Measurements from ENCODE around the gene DSPP. TPM values are rescaled to one million over a fixed set of nuclear protein-coding genes. Genes with fewer than 3 reads are reported as not detected.

The DSPP gene
- polyA plus RNA-seq, 1 of the 3 experiments (the other 2 are of a cell fraction) = not detected

DNA sequence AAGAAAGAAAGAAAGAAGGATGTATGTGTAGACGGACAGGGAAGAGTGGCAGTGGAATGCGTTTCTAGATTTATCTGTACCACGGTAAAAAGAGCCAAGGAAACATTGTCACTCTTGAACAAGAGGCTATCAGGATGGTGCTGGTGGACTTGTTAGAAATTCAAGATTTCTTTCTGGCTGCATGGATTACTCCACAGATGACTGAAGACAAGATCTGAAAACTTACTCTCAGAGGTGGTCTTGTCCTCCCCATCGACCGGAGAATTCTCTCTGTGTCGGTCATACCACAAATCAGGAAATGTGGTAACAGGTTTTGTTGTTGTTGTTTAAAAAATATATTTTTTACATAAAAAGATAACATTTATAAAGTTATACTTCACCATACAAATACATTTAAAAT lies 11.8 kb downstream of the DSPP start:
- Histone ChIP-seq H3K79me2 (ENCODE audit: insufficient read depth) (no peaks in the 10 kb centered on the region), H3K27me3 (ENCODE audit: insufficient read depth) (no peaks in the 10 kb centered on the region; the same call in 1 of the 2 replicates), H3K4me2 (no peak overlapping the region), H3K36me3 (replicated peaks in 1 of 2; ENCODE audit: control insufficient read depth in 1 of 2, insufficient read depth in 2 of 2, low read length in 1 of 2) (no peaks in the 10 kb centered on the region), H3K4me1 (ENCODE audit: control insufficient read depth in 1 of 2, insufficient read depth in 2 of 2, low read depth in 1 of 2, low read length in 1 of 2) (no peaks in the 10 kb centered on the region), H3F3A (replicated peaks; ENCODE audit: insufficient read depth) (no peaks in the 10 kb centered on the region), H3K9ac (no peak overlapping the region), H3K9me2 (no peaks in the 10 kb centered on the region), H4K20me1 (ENCODE audit: insufficient read depth) (no peaks in the 10 kb centered on the region), H3K9me3 (no peaks in the 10 kb centered on the region), H2AFZ (ENCODE audit: low read depth) (no peak overlapping the region), H3K4me3 (ENCODE audit: low read depth in 2 of 2, low read length in 1 of 2) (no peak overlapping the region), H3K27ac (ENCODE audit: low read depth in 2 of 2, low read length in 1 of 2) (no peak overlapping the region)
- TF ChIP-seq GABPA (IDR thresholded peaks at IDR 0.05; ENCODE audit: low read depth) (no peak), IRF3 (IDR thresholded peaks at IDR 0.05; ENCODE audit: low read depth, low read length) (no peak), RXRA (IDR thresholded peaks at IDR 0.05; ENCODE audit: borderline replicate concordance, low read depth) (no peak), CHD2 (IDR thresholded peaks at IDR 0.05; ENCODE audit: low read length, partially characterized antibody) (no peak), RCOR1 (IDR thresholded peaks at IDR 0.05; ENCODE audit: low read length) (no peak), RFX5 (IDR thresholded peaks at IDR 0.05; ENCODE audit: low read length) (no peak), TCF12 (IDR thresholded peaks at IDR 0.05) (no peak), EP300 (IDR thresholded peaks at IDR 0.05; ENCODE audit: borderline replicate concordance in 1 of 2, low read depth in 1 of 2, low read length in 1 of 2) (no peak), TEAD4 (IDR thresholded peaks at IDR 0.05; ENCODE audit: borderline replicate concordance, insufficient read depth) (no peak)
- TF ChIP-seq, protein P1, sequence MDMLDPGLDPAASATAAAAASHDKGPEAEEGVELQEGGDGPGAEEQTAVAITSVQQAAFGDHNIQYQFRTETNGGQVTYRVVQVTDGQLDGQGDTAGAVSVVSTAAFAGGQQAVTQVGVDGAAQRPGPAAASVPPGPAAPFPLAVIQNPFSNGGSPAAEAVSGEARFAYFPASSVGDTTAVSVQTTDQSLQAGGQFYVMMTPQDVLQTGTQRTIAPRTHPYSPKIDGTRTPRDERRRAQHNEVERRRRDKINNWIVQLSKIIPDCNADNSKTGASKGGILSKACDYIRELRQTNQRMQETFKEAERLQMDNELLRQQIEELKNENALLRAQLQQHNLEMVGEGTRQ (IDR thresholded peaks at IDR 0.05; ENCODE audit: borderline replicate concordance, low read depth, low read length) = no peak
- TF ChIP-seq, protein P2, sequence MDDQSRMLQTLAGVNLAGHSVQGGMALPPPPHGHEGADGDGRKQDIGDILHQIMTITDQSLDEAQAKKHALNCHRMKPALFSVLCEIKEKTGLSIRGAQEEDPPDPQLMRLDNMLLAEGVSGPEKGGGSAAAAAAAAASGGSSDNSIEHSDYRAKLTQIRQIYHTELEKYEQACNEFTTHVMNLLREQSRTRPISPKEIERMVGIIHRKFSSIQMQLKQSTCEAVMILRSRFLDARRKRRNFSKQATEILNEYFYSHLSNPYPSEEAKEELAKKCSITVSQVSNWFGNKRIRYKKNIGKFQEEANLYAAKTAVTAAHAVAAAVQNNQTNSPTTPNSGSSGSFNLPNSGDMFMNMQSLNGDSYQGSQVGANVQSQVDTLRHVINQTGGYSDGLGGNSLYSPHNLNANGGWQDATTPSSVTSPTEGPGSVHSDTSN (IDR thresholded peaks at IDR 0.05) = no peak
- ChIA-PET CTCF (no interaction called here), POLR2A (no interaction called here)
- no peak for DNase-seq
- WGBS (ENCODE audit: low lambda C conversion rate) = 79% methylated on average over 6 of the region's 6 CpGs

- CTCF ChIA-PET = no interaction called here
- no peak for DNase-seq
- no peaks in the 10 kb centered on the region for H3F3A ChIP-seq (replicated peaks; ENCODE audit: insufficient read depth)
- H3K36me3 ChIP-seq (replicated peaks in 1 of 2; ENCODE audit: control insufficient read depth in 1 of 2, insufficient read depth in 2 of 2, low read length in 1 of 2) = no peaks in the 10 kb centered on the region
- POLR2A ChIA-PET = no interaction called here
- no peaks in the 10 kb centered on the region for H3K9me2 ChIP-seq
- H3K79me2 ChIP-seq (ENCODE audit: insufficient read depth) = no peaks in the 10 kb centered on the region
- no peak overlapping the region for H3K27ac ChIP-seq (ENCODE audit: low read depth in 2 of 2, low read length in 1 of 2)
- H3K9ac ChIP-seq = no peak overlapping the region
- no peaks in the 10 kb centered on the region for H4K20me1 ChIP-seq (ENCODE audit: insufficient read depth)
- H3K4me3 ChIP-seq (ENCODE audit: low read depth in 2 of 2, low read length in 1 of 2) = no peak overlapping the region
- no peaks in the 10 kb centered on the region; the same call in 1 of the 2 replicates for H3K27me3 ChIP-seq (ENCODE audit: insufficient read depth)
- no peak for TF ChIP-seq SMC3 (IDR thresholded peaks at IDR 0.05; ENCODE audit: low read depth, low read length)
- no peak for TF ChIP-seq CTCF (IDR thresholded peaks at IDR 0.05)
- no peak for TF ChIP-seq RCOR1 (IDR thresholded peaks at IDR 0.05; ENCODE audit: low read length)
- no peak for TF ChIP-seq MEF2A (IDR thresholded peaks at IDR 0.05; ENCODE audit: borderline replicate concordance, low read depth)
- TF ChIP-seq, protein P2 (IDR thresholded peaks at IDR 0.05) = no peak
- TF ChIP-seq JUND (IDR thresholded peaks at IDR 0.05) = no peak
- H3K9me3 ChIP-seq = no peaks in the 10 kb centered on the region
- no peak overlapping the region for H2AFZ ChIP-seq (ENCODE audit: low read depth)
- no peak overlapping the region for H3K4me2 ChIP-seq
- H3K4me1 ChIP-seq (ENCODE audit: control insufficient read depth in 1 of 2, insufficient read depth in 2 of 2, low read depth in 1 of 2, low read length in 1 of 2) = no peaks in the 10 kb centered on the region
Observed at GRCh38 chr4:87620491-87620890, 12.2 kb downstream of the DSPP start.
